IPS-18a (cell line): ENCODE results near the gene PAAF1.

ENCODE experiments used
- H3K27ac ChIP-seq: one replicate; pipeline ENCODE4 v1.5.1; 2013; ENCODE audit warnings: low read length
- H3K27me3 ChIP-seq: one replicate; pipeline ENCODE4 v1.6.1; 2013; ENCODE audit warnings: mild to moderate bottlenecking, low read length; ENCODE audit not compliant: control insufficient read depth, insufficient read depth
- H3K36me3 ChIP-seq: one replicate; pipeline ENCODE4 v1.6.1; 2013; ENCODE audit warnings: low read depth, low read length; ENCODE audit not compliant: control insufficient read depth
- H3K4me1 ChIP-seq: one replicate; pipeline ENCODE4 v1.6.1; 2013; ENCODE audit warnings: low read depth, low read length; ENCODE audit not compliant: control insufficient read depth
- H3K4me3 ChIP-seq: one replicate; pipeline ENCODE4 v1.5.1; 2013; ENCODE audit warnings: low read length
- H3K9ac ChIP-seq: one replicate; pipeline ENCODE4 v1.6.1; 2013; ENCODE audit warnings: mild to moderate bottlenecking, low read length, moderate library complexity
- H3K9me3 ChIP-seq: one replicate; pipeline ENCODE4 v1.6.1; 2013; ENCODE audit warnings: low read depth, low read length; ENCODE audit not compliant: control insufficient read depth

Gene PAAF1

DNA sequence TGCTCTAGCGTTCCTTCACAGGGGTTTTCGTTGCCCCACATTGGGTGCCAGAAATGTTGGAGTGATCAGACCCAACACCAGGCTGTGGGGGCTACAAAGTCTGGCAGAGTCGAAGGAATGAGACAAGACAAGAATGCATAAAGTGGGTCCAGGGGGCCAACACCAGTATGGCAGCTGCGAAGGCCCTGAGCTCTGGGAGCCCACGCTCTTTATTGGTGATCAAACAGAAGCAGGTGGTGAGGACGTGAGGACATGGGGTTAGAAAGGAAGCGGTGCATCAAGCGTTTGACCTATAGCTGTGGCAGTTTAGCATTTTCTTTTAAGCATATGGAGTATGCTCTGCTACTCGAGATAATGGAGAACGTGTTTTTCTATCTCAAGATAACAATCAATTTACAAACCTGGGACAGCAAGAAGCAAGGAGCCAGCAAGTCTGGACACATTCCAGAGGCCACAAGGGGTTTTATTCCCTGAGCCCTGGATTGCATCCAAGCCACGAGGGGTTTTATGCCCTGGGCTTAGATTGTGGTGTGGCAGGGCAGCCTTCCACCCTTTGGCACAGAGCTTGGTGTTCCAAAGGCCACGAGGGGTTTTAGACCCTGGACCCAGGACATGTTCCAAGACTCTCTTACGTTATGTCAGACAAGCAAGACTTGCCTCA, 70.1 kb downstream of the PAAF1 start:
- H3K4me3 ChIP-seq, result no peak overlapping the region
- no peaks in the 10 kb centered on the region for H3K27me3 ChIP-seq
- H3K9ac ChIP-seq, result no peak overlapping the region
- no peaks in the 10 kb centered on the region for H3K4me1 ChIP-seq
- no peaks in the 10 kb centered on the region for H3K36me3 ChIP-seq
- H3K9me3 ChIP-seq, result no peaks in the 10 kb centered on the region
- no peak overlapping the region for H3K27ac ChIP-seq

DNA sequence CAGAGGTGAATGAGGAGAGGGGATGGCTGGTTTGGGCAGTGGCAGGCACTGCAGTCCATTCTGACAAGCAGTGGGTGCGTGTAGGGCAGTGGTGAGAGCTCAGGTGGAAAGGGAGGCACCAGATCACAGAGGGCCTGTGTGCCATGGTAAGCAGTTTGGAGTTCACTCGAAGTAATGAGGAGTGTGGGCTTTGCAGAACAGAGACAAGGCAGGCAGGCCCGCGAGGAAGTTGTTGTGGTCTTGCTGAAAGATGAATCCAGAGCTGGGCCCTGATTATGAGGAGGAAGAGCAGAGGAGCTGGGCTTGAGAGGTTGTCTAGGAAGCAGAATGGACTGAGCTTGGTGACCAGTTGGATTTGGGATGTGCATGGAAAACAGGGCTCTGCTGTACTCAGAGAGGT, 72.4 kb downstream of the PAAF1 start:
- no peaks in the 10 kb centered on the region for H3K4me1 ChIP-seq
- no peaks in the 10 kb centered on the region for H3K27me3 ChIP-seq
- no peak overlapping the region for H3K9ac ChIP-seq
- no peaks in the 10 kb centered on the region for H3K9me3 ChIP-seq
- no peak overlapping the region for H3K27ac ChIP-seq
- H3K4me3 ChIP-seq, result no peak overlapping the region
- no peaks in the 10 kb centered on the region for H3K36me3 ChIP-seq

DNA sequence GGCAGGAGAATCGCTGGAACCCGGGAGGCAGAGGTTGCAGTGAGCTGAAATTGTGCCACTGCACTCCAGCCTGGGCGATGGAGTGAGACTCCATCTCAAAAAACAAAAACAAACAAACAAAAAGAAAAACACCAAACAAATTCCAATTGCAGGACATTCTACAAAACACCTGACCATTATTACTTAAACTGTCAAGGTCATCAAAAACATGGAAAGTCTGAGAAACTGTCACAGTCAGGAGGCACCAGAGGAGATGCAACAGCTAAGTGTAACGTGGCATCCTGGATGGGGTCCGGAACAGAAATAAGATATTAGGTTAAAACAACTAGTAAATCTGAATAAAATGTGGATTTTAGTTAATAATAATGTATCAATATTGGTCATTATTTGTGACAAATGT, 73.1 kb downstream of the PAAF1 start:
- no peak overlapping the region for H3K9ac ChIP-seq
- no peaks in the 10 kb centered on the region for H3K27me3 ChIP-seq
- H3K4me3 ChIP-seq, result no peak overlapping the region
- H3K9me3 ChIP-seq, result no peaks in the 10 kb centered on the region
- H3K36me3 ChIP-seq, result no peaks in the 10 kb centered on the region
- H3K4me1 ChIP-seq, result no peaks in the 10 kb centered on the region
- H3K27ac ChIP-seq, result no peak overlapping the region

DNA sequence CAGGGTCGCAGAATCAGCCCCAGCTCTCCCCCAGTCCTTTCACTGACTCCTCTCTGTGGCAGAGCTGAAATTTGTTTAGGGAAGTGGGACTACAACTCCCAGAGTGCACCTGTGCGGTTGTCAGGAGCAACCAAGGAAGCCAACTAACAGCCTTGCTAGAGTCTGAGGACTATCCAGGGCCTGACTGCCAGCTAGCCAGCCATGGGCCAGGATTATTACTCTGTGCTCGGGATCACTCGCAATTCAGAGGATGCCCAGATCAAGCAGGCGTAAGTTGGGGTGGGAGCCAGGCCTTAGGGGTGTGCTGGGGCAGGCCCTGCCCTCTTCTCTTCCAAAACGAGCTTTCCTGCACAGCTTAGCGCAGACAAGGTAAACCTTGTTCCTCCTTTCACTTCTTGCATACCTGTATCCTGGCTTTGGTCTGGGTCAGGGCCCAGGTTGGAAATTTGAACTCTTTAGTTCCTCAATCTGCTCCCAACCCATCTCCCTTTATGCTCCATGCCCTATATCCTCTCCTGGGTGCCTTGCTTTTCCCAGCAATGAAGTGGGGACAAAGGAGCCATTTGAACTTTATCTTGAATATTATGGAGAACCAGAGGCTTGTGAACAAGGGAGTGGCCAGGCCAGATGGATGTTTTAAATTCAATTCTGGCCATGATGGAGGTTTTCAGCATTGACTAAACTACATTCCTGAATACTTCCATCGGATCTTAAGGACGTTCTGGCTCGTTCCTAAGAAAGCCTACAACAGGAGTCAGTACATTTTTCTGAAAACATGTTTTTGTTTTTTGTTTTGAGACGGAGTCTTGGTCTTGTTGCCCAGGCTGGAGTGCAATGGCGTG, 74.3 kb downstream of the PAAF1 start, which contains the start of gene DNAJB13:
TSS of gene DNAJB13 (plus strand) at position 158 of the 842 bp plus-strand sequence. CDS start at position 202, 44 bp downstream.
- H3K36me3 ChIP-seq, result no peaks in the 10 kb centered on the region
- no peaks in the 10 kb centered on the region for H3K27me3 ChIP-seq
- H3K27ac ChIP-seq, result no peak within 1 kb of the TSS
- no peaks in the 10 kb centered on the region for H3K4me1 ChIP-seq
- no peak within 1 kb of the TSS for H3K4me3 ChIP-seq
- no peaks in the 10 kb centered on the region for H3K9me3 ChIP-seq
- H3K9ac ChIP-seq, result no peak within 1 kb of the TSS

DNA sequence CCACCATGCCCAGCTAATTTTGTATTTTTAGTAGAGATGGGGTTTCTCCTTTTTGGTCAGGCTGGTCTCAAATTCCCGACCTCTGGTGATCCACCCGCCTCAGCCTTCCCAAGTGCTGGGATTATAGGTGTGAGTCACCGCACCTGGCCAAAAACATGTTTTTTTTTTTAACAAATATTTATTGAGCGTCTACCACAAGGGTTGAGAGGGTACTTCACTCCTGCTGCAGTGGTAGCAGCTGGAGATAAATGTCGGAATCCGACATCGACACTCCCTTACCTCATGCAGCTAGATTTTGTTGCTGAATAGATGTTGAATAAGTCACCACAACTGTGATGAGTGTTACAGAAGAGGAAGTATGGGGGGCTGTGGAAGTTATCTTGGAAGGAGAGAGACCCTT, 75.0 kb downstream of the PAAF1 start:
- Histone ChIP-seq H3K36me3 (no peaks in the 10 kb centered on the region), H3K27me3 (no peaks in the 10 kb centered on the region), H3K4me3 (no peak overlapping the region), H3K4me1 (no peaks in the 10 kb centered on the region), H3K27ac (no peak overlapping the region), H3K9me3 (no peaks in the 10 kb centered on the region), H3K9ac (no peak overlapping the region)

DNA sequence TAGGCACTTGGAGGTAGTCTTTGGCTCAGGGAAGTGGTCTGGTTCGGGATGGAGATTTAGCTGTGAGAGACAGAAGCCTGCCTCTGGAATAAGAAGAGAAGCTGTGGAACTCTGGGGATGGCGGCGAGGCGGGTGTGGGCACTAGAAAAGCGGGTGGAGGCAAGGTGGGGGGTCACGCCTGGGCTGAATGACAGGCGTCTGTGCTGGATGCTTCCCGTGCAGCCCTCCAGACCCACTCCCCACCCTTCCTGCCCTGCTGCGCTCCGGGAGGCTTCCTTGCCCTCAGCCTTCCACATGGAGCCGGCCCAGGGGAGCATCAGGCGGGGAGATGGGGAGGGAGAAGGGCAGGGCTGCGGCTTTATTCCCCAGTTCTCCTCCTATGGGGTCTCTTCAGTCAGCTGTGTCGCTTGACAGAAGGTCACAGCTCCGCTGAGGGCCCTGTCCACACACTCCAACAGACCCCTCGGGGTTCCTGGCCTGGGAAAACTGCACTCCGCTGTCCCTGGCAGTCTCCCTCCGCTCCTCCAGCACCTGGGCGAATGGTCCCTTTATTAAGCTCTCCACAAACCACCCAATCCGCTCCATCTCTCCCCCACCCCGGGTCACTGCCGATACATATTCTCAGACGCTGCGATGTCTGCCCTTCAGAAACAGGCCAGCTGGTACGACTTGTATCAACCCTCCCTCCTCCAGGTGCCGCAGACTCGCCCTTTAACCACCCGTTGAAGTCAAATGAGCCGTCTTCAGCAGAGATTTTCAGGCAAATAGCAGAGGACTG, 80.3 kb downstream of the PAAF1 start:
- Histone ChIP-seq H3K9ac (no peak overlapping the region), H3K4me1 (no peaks in the 10 kb centered on the region), H3K4me3 (no peak overlapping the region), H3K9me3 (no peaks in the 10 kb centered on the region), H3K27me3 (no peaks in the 10 kb centered on the region), H3K36me3 (no peaks in the 10 kb centered on the region), H3K27ac (no peak overlapping the region)

DNA sequence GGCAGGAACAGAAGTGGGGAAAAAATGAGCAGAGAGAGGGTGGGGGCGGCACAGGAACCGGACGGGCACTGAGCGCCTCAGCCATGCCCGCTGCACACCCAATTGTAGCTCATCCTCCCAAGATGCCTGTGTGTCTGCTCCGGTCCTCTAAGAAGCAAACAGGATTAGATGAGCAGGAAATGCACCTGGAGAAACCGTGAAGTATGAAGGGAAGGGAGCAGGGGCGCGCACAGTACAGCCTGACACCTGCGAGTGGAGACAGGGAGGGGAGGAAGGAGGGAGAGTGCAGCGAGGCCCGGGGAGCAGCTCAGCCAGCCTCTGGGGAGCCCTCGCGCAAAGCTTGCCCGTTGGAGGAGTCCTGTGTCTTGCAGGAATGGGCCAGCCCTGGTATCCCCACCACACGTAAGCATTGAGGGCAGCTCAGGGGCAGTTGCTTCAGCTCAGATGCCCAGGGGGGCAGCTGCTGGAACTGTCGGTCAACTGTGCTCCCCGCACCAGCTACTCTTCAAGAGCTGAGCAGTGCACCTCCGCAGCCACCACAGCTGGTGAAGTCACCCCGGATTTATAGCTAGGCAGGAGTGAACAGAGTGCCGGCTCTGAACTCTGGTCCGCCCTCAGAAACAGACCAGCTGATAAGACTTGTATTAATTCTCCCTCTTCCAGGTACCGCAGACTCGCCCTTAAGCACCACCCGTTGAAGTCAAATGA, 81.0 kb downstream of the PAAF1 start:
- Histone ChIP-seq H3K4me3 (no peak overlapping the region), H3K27me3 (no peaks in the 10 kb centered on the region), H3K4me1 (no peaks in the 10 kb centered on the region), H3K36me3 (no peaks in the 10 kb centered on the region), H3K9ac (no peak overlapping the region), H3K27ac (no peak overlapping the region), H3K9me3 (no peaks in the 10 kb centered on the region)

DNA sequence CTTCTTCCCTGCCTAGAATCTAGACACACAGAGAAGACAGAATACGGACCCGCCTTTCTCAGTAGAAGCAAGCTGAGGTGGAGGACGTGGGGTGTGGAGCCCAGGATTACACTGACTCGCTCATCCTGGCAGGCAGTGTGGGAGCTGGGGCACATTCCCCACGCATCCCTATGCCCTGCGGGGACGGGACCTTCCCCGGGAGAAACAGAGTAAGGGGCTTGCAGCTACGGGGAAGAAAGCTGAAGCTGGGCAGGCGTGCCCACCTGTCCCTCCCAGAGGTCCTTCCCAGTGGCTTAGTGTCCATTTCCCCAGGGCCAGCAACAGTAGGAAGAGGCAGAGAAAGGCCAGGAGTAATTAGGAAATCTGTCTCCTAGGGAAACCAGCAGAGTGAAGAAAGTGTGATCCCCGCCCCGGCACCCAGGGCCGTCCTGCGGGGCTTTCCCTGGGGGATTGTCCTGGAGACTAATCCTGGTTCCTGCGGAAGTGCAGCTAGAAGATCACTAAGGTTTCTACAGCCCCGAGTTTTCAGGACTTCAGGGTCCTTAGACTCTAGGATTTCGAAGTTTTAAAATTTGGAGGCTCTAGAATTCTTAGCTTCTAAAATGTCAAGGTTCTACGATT, 81.8 kb downstream of the PAAF1 start:
- no peaks in the 10 kb centered on the region for H3K36me3 ChIP-seq
- no peak overlapping the region for H3K9ac ChIP-seq
- H3K9me3 ChIP-seq, result no peaks in the 10 kb centered on the region
- no peak overlapping the region for H3K4me3 ChIP-seq
- no peaks in the 10 kb centered on the region for H3K27me3 ChIP-seq
- no peak overlapping the region for H3K27ac ChIP-seq
- H3K4me1 ChIP-seq, result no peaks in the 10 kb centered on the region

DNA sequence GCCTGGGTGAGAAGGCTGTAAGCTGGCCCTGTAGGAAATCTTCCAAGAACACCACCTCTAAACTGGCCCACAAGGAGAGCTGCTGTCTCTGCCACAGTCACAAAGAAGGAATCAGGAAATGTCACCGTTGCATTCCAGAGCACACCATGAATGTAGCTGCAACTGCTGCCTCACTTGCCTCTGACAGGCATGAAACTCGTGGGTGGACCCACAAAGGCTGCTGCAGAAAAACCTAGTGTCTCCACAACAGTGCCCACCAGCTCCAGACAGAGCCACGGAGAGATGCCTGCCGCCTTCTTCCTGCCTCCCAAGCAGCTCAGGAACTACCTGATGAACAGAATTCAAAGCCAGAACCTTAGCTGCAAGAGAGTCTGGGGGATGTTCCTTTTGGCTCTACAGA, 84.5 kb downstream of the PAAF1 start:
- Histone ChIP-seq H3K27ac (no peak overlapping the region), H3K9me3 (no peaks in the 10 kb centered on the region), H3K4me1 (no peaks in the 10 kb centered on the region), H3K9ac (no peak overlapping the region), H3K4me3 (no peak overlapping the region), H3K27me3 (no peaks in the 10 kb centered on the region), H3K36me3 (no peaks in the 10 kb centered on the region)

DNA sequence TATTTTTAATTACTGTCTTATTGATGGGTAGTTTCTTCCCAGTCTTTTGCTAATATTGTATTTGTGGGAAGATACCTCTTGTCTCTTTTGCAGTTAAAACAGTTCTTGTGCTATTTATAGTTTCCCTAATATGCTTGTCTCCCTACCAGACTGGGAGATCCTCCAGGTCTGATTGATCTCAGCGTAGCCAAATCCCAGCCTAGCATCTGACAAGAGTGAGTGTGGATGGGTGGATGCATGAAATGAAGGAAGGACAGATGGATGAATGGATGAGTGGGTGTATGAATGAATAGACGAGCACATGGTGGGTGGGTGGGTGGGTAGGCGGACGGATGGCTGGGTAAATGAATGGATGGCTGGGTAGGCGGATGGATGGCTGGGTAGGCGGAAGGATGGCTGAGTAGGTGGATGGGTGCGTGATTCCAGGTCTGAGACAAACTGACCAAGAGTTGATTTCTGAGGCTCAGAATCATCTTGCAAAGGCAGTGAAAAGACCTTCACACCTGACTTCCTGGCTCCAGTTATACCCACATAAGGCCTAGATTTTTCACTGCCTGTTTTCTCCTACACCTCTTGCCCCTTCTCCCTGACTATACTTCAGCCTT, 85.4 kb downstream of the PAAF1 start:
- Histone ChIP-seq H3K27ac (no peak overlapping the region), H3K9ac (no peak overlapping the region), H3K4me3 (no peak overlapping the region), H3K4me1 (no peaks in the 10 kb centered on the region), H3K9me3 (no peaks in the 10 kb centered on the region), H3K36me3 (no peaks in the 10 kb centered on the region), H3K27me3 (no peaks in the 10 kb centered on the region)
